GM19467 (cell line): Measurements from ENCODE around the gene WDR54.

ENCODE experiments used
- ATAC-seq: cut with Tn5 transposase; IDR thresholded peaks from one replicate; pipeline ENCODE4 v1.9.1; 2021; ENCODE audit warnings: mild to moderate bottlenecking, moderate library complexity; ENCODE audit not compliant: unreplicated experiment

WDR54 gene

DNA sequence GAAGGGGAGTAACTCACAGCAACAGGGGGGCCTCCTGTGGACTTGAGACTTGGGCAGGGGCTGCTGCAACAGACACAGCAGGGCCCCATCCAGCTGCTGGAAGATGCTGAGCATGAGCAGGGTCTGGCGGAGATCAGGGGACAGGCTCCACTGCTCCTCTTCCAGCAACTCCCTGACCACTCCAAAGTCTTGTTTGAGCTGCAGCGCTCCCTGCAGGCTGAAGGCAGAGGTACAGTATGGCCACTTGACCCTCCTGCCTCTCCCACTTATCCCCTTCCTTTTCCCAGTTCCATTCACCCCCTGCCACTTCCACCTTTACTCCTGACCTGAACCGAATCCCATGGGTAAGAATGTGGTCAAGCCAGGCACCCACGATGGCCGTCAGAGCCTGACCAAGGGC is 53.4 kb downstream of the WDR54 start:
- no peak for ATAC-seq
